ENCODE measurements around the gene HBE1.
"Not testable (repeated sequence)": the region's sequence is repeated elsewhere in the genome, so short reads cannot be mapped to it uniquely, and the experiment has no call there.

- not testable (repeated sequence) for TF ChIP-seq POLR2A, CTCF (IDR thresholded peaks at IDR 0.05)
Measured at GRCh38 chr11:5248498-5248897, 21.2 kb downstream of the HBE1 start.

Measured in testis (tissue), 2 donors.